Neuron (in vitro differentiated cells): ENCODE measurements around the gene CEP350.

Experiments used
- H2AFZ ChIP-seq: one replicate; pipeline ENCODE4 v1.6.1; 2013; ENCODE audit warnings: low read depth, mild to moderate bottlenecking, inconsistent platforms, low read length, moderate library complexity
- H3K27me3 ChIP-seq: one replicate; pipeline ENCODE4 v1.6.1; 2013; ENCODE audit warnings: low read length; ENCODE audit not compliant: insufficient read depth
- H3K36me3 ChIP-seq: one replicate; pipeline ENCODE4 v1.6.1; 2013; ENCODE audit warnings: low read length; ENCODE audit not compliant: insufficient read depth
- H3K4me1 ChIP-seq: one replicate; pipeline ENCODE4 v1.6.1; 2013; ENCODE audit warnings: low read length; ENCODE audit not compliant: insufficient read depth
- H3K4me3 ChIP-seq: 2 replicates; pipeline ENCODE4 v1.5.1; 2013; ENCODE audit warnings: mild to moderate bottlenecking, low read length, moderate library complexity
- H3K9me3 ChIP-seq: one replicate; pipeline ENCODE4 v1.6.1; 2013; ENCODE audit warnings: low read length

CEP350 gene

DNA sequence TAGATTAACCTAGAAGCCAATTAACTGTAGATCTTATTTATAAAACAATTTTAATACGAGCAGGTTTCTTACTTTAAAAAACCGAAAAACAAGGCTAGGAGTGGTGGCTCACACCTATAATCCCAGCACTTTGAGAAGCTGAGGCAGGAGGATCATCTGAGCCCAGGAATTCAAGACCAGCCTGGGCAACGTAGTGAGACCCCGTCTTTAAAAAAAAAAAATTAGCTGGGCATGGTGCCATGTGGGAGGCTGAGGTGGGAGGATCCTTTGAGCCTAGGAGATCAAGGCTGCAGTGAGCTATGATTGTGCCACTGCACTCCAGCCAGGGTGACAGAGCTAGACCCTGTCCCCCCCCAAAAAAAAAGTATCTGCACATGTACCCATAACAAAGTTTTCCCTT lies 110.8 kb downstream of the CEP350 start:
- Histone ChIP-seq H3K4me1 (no peaks in the 10 kb centered on the region), H3K9me3 (no peaks in the 10 kb centered on the region), H3K27me3 (no peaks in the 10 kb centered on the region), H3K4me3 (no peak overlapping the region), H3K36me3 (peaks cover 80% of the 10 kb centered on the region), H2AFZ (no peak overlapping the region)

GRCh38 chr1:180066150-180066549 lies 111.5 kb downstream of the CEP350 start:
- H3K4me3 ChIP-seq = no peak overlapping the region
- peaks cover 80% of the 10 kb centered on the region for H3K36me3 ChIP-seq

GRCh38 chr1:180070286-180070685 lies 115.7 kb downstream of the CEP350 start:
- H3K9me3 ChIP-seq = no peaks in the 10 kb centered on the region
- no peaks in the 10 kb centered on the region for H3K27me3 ChIP-seq
- H3K4me3 ChIP-seq = no peak overlapping the region
- no peaks in the 10 kb centered on the region for H3K4me1 ChIP-seq
- H2AFZ ChIP-seq = no peak overlapping the region
- peaks cover 65% of the 10 kb centered on the region for H3K36me3 ChIP-seq

More at GRCh38 chr1:180066150-180066549, 111.5 kb downstream of the CEP350 start:
- Histone ChIP-seq H2AFZ (no peak overlapping the region), H3K9me3 (no peaks in the 10 kb centered on the region), H3K4me1 (no peaks in the 10 kb centered on the region), H3K27me3 (no peaks in the 10 kb centered on the region)

DNA sequence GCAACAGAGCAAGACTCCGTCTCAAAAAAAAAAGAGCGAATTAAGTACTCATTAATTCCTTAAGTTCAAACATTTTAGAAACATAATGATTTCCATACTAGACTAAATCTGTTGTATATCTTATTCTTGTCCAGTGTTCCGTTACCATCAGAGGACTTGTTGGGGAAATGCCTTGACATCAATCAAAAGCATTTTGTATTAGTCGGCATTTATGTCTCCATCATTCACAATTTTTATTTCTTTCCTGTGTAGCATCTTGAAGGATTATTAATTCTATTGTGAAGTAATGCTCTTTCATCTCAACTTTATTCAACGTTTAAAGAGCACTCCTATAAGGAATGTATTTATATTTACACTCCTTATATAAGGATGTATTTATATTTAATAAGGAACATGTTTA lies 117.1 kb downstream of the CEP350 start:
- no peaks in the 10 kb centered on the region for H3K4me1 ChIP-seq
- no peaks in the 10 kb centered on the region for H3K9me3 ChIP-seq
- no peaks in the 10 kb centered on the region for H3K27me3 ChIP-seq
- H3K4me3 ChIP-seq = no peak overlapping the region
- peaks cover 67% of the 10 kb centered on the region for H3K36me3 ChIP-seq
- no peak overlapping the region for H2AFZ ChIP-seq

DNA sequence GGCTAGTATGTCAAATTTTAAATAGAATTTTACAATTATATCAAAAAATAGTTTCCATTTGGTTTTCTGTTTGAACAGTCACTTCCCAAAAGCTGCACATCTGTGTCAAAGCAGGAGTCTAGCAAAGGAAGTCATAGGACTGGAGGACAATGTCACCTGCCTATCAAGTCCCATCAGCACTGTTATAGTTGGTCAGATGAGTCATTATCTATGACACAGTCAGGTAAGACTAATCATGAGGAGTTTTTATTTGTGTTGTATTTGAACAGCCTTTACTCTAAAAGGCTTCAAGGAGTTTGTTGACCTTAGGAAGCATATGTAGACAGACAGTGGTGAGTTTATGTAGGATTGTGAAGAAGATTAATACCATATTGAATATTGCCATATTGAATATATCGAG lies 125.8 kb downstream of the CEP350 start:
- Histone ChIP-seq H3K27me3 (no peaks in the 10 kb centered on the region), H2AFZ (no peak overlapping the region), H3K36me3 (peaks cover 62% of the 10 kb centered on the region), H3K9me3 (no peaks in the 10 kb centered on the region), H3K4me3 (no peak overlapping the region), H3K4me1 (no peaks in the 10 kb centered on the region)

- Histone ChIP-seq H2AFZ (no peak overlapping the region), H3K4me1 (no peaks in the 10 kb centered on the region), H3K36me3 (peaks cover 61% of the 10 kb centered on the region), H3K4me3 (no peak overlapping the region), H3K27me3 (no peaks in the 10 kb centered on the region), H3K9me3 (no peaks in the 10 kb centered on the region)
Observed at GRCh38 chr1:180081474-180081873, 126.9 kb downstream of the CEP350 start.

GRCh38 chr1:180083164-180083563 lies 128.6 kb downstream of the CEP350 start:
- peaks cover 56% of the 10 kb centered on the region for H3K36me3 ChIP-seq

GRCh38 chr1:180084867-180085266 lies 130.3 kb downstream of the CEP350 start:
- Histone ChIP-seq H3K4me3 (no peak overlapping the region), H3K4me1 (no peaks in the 10 kb centered on the region), H3K27me3 (no peaks in the 10 kb centered on the region), H3K36me3 (peaks cover 50% of the 10 kb centered on the region), H3K9me3 (no peaks in the 10 kb centered on the region), H2AFZ (no peak overlapping the region)

More at GRCh38 chr1:180083164-180083563, 128.6 kb downstream of the CEP350 start:
- Histone ChIP-seq H3K4me3 (no peak overlapping the region), H2AFZ (no peak overlapping the region), H3K27me3 (no peaks in the 10 kb centered on the region), H3K9me3 (no peaks in the 10 kb centered on the region), H3K4me1 (no peaks in the 10 kb centered on the region)

GRCh38 chr1:180085331-180085730 lies 130.7 kb downstream of the CEP350 start:
- no peak overlapping the region for H2AFZ ChIP-seq
- H3K4me1 ChIP-seq = no peaks in the 10 kb centered on the region
- no peaks in the 10 kb centered on the region for H3K27me3 ChIP-seq
- no peak overlapping the region for H3K4me3 ChIP-seq
- no peaks in the 10 kb centered on the region for H3K9me3 ChIP-seq
- peaks cover 50% of the 10 kb centered on the region for H3K36me3 ChIP-seq

DNA sequence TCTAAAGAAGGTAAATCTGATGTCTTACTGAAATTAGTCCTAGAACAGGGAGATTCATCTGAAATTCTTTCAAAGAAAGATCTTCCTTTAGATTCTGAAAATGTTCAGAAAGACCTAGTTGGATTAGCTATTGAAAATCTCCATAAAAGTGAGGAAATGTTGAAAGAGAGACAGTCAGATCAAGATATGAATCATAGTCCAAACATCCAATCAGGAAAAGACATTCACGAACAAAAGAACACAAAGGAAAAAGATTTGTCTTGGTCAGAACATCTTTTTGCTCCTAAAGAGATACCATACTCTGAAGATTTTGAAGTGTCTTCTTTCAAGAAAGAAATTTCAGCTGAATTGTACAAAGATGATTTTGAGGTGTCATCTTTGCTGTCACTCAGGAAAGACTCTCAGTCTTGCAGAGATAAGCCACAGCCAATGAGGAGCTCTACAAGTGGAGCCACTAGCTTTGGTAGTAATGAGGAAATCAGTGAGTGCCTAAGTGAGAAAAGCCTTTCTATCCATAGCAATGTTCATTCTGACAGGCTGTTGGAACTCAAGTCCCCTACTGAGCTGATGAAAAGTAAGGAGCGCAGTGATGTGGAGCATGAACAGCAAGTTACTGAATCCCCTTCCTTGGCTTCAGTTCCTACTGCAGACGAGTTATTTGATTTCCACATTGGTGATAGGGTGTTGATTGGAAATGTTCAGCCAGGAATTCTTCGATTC lies 138.5 kb downstream of the CEP350 start:
- Histone ChIP-seq H3K36me3 (peaks cover 74% of the 10 kb centered on the region), H3K4me1 (no peaks in the 10 kb centered on the region), H3K9me3 (no peaks in the 10 kb centered on the region), H2AFZ (no peak overlapping the region), H3K4me3 (no peak overlapping the region), H3K27me3 (no peaks in the 10 kb centered on the region)

DNA sequence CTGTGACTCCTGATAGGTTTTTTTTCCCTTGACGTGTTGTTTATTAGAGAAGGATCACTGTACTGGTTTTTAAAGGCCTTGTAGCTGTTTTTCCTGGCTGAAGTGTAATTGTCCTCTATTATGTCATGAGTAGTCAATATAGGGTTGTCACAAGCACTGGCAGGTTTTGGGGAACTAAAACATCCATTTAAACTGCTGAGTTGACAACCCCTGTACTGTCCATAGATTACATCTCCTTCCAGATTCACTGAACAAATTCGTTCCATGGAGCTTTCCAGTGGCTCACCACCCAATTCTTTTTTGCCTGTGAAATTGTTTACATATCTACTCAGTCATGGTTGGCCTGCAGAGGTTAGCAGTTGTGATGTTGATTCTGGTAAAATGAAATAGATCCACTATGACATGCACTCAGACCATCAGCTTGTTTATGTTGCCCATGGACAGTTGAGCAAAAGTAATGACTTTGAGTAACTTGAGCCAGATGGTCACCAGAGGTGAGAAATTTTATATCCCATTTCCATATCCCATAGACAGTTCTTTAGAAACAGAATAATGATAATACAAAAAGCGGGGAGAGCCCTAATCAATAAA lies 140.2 kb downstream of the CEP350 start:
- H3K36me3 ChIP-seq = peaks cover 78% of the 10 kb centered on the region
- H3K4me1 ChIP-seq = no peaks in the 10 kb centered on the region

DNA sequence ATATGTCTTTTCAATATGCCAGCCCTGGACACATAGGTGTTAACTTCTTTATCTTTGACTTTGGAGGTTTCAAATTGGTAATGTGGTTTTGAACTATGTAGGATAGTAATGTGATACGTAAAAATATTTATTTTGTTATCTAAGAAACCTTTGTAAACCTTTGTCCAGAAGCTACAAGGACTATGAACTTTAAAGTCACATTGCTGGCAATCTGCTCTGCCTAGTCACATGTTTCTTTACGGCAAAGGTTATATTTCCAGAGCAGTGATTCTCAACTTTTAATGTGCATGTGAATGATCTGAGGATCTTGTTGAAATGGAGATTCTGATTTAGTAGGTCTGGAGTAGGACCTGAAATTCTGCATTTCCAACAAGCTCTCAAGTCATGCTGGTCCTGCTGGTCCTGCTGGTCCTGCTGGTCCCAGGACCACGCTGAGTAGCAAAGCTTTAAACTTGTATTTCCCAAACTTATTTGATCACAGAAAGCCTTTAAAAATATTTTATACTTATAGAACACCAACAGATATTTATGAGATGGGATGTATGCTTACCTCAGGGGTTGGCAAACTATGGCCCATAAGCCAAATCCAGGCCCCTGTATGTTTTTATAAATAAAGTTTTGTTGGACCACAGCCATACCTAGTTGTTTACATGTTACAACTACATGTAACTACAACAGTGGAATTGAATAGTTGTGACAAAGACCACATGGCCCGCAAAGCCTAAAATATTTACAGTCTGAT lies 142.1 kb downstream of the CEP350 start:
- Histone ChIP-seq H2AFZ (no peak overlapping the region), H3K4me3 (no peak overlapping the region), H3K4me1 (no peaks in the 10 kb centered on the region), H3K36me3 (peaks cover 80% of the 10 kb centered on the region), H3K9me3 (no peaks in the 10 kb centered on the region), H3K27me3 (no peaks in the 10 kb centered on the region)

More for the DNA sequence above, 140.2 kb downstream of the CEP350 start:
- no peaks in the 10 kb centered on the region for H3K9me3 ChIP-seq
- no peak overlapping the region for H2AFZ ChIP-seq
- no peak overlapping the region for H3K4me3 ChIP-seq
- no peaks in the 10 kb centered on the region for H3K27me3 ChIP-seq

DNA sequence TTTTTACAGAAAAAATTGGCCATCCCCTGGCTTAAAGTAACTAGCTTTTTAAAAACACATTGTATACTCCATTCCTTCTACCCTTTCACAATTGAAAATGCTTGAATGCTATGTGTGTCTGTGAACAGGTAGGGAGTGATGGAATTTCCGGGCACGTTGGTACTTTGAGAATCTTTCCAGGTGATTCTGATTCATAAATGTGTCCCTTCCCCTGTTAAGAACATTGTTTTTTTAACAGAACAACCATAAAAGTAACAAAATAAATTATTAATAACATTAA lies 142.7 kb downstream of the CEP350 start:
- Histone ChIP-seq H3K27me3 (no peaks in the 10 kb centered on the region), H3K9me3 (no peaks in the 10 kb centered on the region), H3K4me3 (no peak overlapping the region), H2AFZ (no peak overlapping the region), H3K36me3 (peaks cover 80% of the 10 kb centered on the region), H3K4me1 (no peaks in the 10 kb centered on the region)
